DND-41 (cell line): ENCODE measurements around the gene UBAP1.
"Not testable (repeated sequence)": the region's sequence is repeated elsewhere in the genome, so short reads cannot be mapped to it uniquely, and the experiment has no call there.

Source experiments
- EZH2 ChIP-seq: IDR thresholded peaks from 3 replicates; pipeline ENCODE4 v1.6.1; 2012; ENCODE audit warnings: borderline replicate concordance, low read depth, mild to moderate bottlenecking, moderate library complexity, low read length, inconsistent platforms; ENCODE audit not compliant: severe bottlenecking
- TF ChIP-seq, protein P1 (sequence below): IDR thresholded peaks from 2 replicates; pipeline ENCODE4 v1.5.1; 2012; ENCODE audit warnings: borderline replicate concordance, low read length, moderate library complexity, mild to moderate bottlenecking; ENCODE audit not compliant: poor library complexity, severe bottlenecking; ENCODE audit errors: extremely low read depth

GRCh38 chr9:34247782-34248181 lies 68.9 kb downstream of the UBAP1 start:
- TF ChIP-seq, protein P1, sequence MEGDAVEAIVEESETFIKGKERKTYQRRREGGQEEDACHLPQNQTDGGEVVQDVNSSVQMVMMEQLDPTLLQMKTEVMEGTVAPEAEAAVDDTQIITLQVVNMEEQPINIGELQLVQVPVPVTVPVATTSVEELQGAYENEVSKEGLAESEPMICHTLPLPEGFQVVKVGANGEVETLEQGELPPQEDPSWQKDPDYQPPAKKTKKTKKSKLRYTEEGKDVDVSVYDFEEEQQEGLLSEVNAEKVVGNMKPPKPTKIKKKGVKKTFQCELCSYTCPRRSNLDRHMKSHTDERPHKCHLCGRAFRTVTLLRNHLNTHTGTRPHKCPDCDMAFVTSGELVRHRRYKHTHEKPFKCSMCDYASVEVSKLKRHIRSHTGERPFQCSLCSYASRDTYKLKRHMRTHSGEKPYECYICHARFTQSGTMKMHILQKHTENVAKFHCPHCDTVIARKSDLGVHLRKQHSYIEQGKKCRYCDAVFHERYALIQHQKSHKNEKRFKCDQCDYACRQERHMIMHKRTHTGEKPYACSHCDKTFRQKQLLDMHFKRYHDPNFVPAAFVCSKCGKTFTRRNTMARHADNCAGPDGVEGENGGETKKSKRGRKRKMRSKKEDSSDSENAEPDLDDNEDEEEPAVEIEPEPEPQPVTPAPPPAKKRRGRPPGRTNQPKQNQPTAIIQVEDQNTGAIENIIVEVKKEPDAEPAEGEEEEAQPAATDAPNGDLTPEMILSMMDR = not testable (repeated sequence)
- TF ChIP-seq EZH2 = not testable (repeated sequence)
